GM12875 (cell line): Measurements from ENCODE around the gene TEX2.

ENCODE experiments used
- H3K4me3 ChIP-seq: one replicate; pipeline ENCODE4 v1.5.1; 2011; ENCODE audit warnings: low read depth, low read length, control low read depth
- CTCF ChIP-seq: IDR thresholded peaks from 2 replicates; pipeline ENCODE4 v1.5.1; 2011; ENCODE audit warnings: low read depth, mild to moderate bottlenecking, control low read depth, inconsistent platforms, low read length, moderate library complexity, borderline replicate concordance; ENCODE audit not compliant: insufficient read depth

Gene TEX2

DNA sequence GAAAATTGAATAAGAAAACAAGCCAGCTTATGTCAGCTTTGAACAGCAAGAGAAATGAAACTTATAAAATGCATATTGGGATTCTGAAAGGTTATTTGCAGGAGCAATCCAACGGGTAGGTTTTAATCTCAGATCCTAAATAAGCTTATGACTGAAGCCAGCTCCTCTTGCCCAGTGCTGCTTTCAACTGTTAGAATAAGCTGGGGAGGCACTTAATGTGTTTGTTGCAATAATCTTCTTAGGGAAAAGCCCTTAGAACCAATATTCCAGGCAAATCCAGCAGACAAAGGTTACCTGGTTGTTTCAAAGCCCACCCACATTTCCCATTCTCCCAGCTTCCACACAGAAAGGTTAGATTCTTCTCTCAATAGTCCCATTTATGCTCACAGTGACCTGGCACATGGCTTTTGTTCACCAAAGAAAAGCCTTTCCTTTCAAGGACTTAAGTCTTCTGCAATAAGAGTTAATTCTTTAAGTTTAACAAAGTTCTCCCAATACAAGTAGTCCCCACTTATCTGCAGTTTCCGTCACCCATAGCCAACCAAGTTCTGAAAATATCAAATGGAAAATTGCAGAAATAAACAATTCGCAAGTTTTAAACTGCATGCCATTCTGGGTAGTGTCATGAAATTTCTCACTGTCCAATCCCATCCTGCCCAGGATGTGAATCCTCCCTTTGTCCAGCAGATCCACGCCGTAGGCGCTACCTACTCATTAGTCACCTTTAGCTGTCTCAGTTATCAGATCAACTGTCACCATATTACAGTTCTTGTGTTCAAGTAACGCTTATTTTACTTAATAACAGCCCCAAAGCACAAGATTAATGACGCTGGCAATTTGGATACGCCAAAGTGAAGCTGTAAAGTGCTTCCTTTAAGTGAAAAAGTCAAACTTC, 5.9 kb downstream of the TEX2 start:
- no peak for TF ChIP-seq CTCF

DNA sequence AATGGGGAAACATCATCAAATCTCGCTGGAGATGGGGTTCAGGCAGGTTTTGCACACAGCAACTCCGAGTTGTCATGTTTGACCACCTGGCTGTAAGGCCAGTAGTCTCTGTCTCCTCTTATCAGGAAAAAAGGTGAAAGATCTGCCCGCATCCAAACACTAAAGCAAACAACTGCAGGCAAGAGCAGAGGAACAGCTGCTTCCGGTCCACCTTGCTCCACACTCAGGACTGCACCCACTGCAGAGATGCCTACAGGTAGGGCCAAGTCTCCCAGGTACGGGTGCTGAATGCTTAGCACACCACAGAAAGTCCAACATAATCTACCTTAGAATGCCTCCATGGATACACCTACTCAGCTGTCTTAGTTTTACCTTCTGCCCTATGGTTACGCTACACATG, 7.3 kb downstream of the TEX2 start:
- no peak for TF ChIP-seq CTCF

More for the DNA sequence above, 5.9 kb downstream of the TEX2 start:
- no peak overlapping the region for H3K4me3 ChIP-seq

GRCh38 chr17:64254755-64255154, 8.3 kb downstream of the TEX2 start:
- TF ChIP-seq CTCF, result no peak
- no peak overlapping the region for H3K4me3 ChIP-seq

More for the DNA sequence above, 7.3 kb downstream of the TEX2 start:
- H3K4me3 ChIP-seq, result no peak overlapping the region

- TF ChIP-seq CTCF, result no peak
- H3K4me3 ChIP-seq, result no peak overlapping the region
These were observed 9.6 kb downstream of the TEX2 start for GRCh38 chr17:64253470-64253869.

DNA sequence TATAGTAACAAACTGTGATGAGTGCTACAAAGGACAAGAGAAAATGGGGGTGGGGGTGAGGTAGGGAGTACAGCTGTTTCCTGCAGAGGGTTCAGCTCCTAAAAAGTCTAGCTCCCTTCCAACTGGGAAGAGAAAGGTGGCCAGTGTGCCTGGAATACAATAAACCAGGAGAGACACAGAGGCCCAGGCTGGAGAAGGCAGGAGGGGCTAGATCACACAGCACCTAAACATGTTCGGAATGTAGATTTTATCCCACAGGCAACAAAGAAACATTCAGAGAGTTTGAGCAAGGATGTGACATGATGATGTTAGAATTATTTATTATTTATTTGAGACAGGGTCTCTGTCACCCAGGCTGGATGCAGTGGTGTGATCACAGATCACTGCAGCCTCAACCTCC, 10.2 kb downstream of the TEX2 start:
- H3K4me3 ChIP-seq, result no peak overlapping the region
- TF ChIP-seq CTCF, result no peak

DNA sequence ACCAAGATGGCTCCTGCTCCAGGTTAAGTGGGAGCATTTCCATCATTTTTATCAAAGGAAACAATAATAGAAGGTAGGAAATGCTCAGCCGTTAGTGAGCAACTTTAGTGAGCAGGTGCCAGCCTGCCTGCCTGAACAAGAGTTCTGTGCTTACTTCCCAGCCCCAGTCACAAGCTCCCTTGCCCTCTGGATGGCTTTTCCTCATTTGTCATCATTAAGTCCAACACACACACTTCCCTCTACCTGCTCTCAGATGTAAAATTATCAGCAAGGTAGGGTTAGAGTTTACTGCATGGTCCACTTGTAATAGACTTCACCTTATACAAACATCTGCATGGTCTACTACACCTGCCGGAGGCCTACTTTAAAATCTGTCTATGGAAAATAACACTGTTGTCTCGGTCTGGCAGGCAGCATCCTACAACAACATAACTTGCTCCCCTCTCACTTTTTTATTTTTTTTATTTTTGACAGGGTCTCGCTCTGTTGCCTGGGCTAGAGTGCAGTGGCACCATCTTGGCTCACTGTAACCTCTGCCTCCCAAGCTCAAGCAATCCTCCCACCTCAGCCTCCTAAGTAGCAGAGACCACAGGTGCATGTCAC, 12.7 kb downstream of the TEX2 start:
- TF ChIP-seq CTCF, result no peak
- no peak overlapping the region for H3K4me3 ChIP-seq

- H3K4me3 ChIP-seq, result no peak overlapping the region
- no peak for TF ChIP-seq CTCF
These were observed 15.2 kb downstream of the TEX2 start for GRCh38 chr17:64247836-64248235.
